ENCODE data around the gene APBA2.

APBA2 gene

DNA sequence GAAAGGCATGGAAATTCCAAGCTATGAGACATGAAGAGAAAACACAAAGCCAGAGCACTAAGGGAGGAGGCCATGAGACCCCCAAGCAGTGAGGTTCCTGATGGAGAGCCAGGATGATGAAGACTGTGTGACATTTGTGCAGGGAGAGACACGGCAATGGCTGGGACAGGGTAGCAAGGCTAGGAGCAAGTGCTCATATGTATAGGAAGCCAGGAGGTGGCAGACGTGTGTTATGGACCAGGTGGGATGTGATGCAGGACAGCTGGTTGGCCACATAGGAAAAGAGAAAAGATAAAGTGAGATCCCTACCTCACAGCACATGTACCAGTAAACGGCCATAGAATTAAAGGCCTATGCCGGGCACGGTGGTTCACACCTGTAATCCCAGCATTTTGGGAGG lies 112.7 kb downstream of the APBA2 start:
- no peak overlapping the region for H3K4me3 ChIP-seq (ENCODE audit: low read depth, low read length)
- DNase-seq (ENCODE audit: low read depth), result no peak
- TF ChIP-seq, protein P1, sequence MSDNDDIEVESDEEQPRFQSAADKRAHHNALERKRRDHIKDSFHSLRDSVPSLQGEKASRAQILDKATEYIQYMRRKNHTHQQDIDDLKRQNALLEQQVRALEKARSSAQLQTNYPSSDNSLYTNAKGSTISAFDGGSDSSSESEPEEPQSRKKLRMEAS (IDR thresholded peaks at IDR 0.05; ENCODE audit: low read depth, low read length), result no peak
- no peak for TF ChIP-seq POLR2A (IDR thresholded peaks at IDR 0.05; ENCODE audit: extremely low read depth, insufficient read length)
- TF ChIP-seq, protein P2, sequence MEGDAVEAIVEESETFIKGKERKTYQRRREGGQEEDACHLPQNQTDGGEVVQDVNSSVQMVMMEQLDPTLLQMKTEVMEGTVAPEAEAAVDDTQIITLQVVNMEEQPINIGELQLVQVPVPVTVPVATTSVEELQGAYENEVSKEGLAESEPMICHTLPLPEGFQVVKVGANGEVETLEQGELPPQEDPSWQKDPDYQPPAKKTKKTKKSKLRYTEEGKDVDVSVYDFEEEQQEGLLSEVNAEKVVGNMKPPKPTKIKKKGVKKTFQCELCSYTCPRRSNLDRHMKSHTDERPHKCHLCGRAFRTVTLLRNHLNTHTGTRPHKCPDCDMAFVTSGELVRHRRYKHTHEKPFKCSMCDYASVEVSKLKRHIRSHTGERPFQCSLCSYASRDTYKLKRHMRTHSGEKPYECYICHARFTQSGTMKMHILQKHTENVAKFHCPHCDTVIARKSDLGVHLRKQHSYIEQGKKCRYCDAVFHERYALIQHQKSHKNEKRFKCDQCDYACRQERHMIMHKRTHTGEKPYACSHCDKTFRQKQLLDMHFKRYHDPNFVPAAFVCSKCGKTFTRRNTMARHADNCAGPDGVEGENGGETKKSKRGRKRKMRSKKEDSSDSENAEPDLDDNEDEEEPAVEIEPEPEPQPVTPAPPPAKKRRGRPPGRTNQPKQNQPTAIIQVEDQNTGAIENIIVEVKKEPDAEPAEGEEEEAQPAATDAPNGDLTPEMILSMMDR (IDR thresholded peaks at IDR 0.05; ENCODE audit: low read depth, low read length), result no peak
- no peak for TF ChIP-seq MYC (IDR thresholded peaks at IDR 0.05; ENCODE audit: low read depth, low read length)

DNA sequence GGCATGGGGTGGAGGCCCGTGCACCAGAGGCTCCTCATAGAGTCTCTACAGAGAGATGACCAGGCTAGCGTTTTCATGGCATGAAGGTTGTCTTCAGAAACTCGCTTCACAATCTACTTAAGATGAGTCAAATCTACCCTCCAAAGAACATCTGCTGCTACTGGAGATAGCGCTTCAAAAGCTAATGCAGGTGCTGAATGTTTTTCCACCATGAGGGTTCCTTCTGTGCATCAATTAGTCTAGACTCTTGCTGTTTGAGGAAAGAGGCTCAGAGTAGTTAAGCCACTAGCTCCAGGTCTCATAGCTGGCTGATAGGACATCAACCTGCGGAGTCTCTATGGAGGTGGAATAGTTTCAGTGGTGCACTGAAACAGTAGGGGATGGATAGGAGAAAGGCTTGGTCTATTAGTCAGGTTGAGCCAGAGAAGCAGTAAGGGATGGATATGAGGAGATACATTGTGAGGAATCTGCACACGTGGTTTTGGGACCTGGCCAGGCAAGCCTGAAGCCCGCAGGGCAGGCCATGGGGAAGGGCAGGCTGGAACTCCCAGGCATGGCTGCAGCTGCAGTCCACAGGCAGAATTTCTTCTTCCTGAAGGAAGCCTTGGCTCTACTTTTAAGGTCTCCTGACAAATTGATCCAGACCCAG lies 117.5 kb downstream of the APBA2 start:
- TF ChIP-seq, protein P1 (IDR thresholded peaks at IDR 0.05; ENCODE audit: low read depth, low read length), result no peak
- TF ChIP-seq, protein P2 (IDR thresholded peaks at IDR 0.05; ENCODE audit: low read depth, low read length), result no peak
- no peak for TF ChIP-seq POLR2A (IDR thresholded peaks at IDR 0.05; ENCODE audit: extremely low read depth, insufficient read length)
- no peak for TF ChIP-seq MYC (IDR thresholded peaks at IDR 0.05; ENCODE audit: low read depth, low read length)
- H3K4me3 ChIP-seq (ENCODE audit: low read depth, low read length), result no peak overlapping the region
- DNase-seq (ENCODE audit: low read depth), result no peak

DNA sequence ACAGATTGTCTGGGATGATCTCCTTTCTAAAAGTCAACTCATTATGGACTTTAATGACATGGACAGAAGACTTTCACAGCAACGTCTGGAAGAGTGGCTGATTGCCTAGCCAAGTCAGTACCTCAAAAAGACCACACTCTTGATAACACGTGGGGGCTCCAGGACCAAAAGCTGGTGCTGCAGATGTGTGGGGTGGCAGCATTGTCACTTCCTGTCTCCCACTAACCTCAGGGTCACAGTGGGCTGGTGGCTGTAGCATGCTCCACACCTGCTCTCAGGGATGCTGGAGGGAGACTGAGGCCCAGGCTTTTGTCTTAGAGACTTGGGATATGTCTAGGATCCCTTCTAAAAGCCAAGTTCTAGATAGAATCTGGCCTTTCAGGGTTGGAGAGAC lies 118.1 kb downstream of the APBA2 start:
- TF ChIP-seq, protein P2 (IDR thresholded peaks at IDR 0.05; ENCODE audit: low read depth, low read length), result no peak
- no peak for TF ChIP-seq POLR2A (IDR thresholded peaks at IDR 0.05; ENCODE audit: extremely low read depth, insufficient read length)
- TF ChIP-seq MYC (IDR thresholded peaks at IDR 0.05; ENCODE audit: low read depth, low read length), result no peak
- TF ChIP-seq, protein P1 (IDR thresholded peaks at IDR 0.05; ENCODE audit: low read depth, low read length), result 0 out of 2 replicates have a peak, but pooled peaks have one; percentile 18
- no peak for DNase-seq (ENCODE audit: low read depth)
- no peak overlapping the region for H3K4me3 ChIP-seq (ENCODE audit: low read depth, low read length)

DNA sequence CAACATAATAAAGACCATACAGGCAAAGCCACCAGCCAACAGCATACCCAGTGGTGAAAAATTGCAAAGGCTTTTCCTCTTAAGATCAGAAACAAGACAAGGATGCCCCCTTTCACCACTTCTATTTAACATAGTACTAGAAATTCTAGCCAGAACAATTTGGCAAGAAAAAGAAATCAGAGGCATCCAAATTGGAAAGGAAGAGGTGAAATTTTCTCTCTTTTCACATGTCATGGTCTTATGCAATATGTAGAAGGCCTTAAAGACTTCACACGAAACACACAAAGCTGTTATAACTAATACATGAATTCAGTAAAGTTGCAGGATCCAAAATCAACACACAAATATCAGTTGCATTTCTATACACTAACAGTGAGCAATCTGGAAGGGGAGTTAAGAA lies 120.2 kb downstream of the APBA2 start:
- no peak for DNase-seq (ENCODE audit: low read depth)
- TF ChIP-seq MYC (IDR thresholded peaks at IDR 0.05; ENCODE audit: low read depth, low read length) (no peak), POLR2A (IDR thresholded peaks at IDR 0.05; ENCODE audit: extremely low read depth, insufficient read length) (no peak)
- TF ChIP-seq, protein P2 (IDR thresholded peaks at IDR 0.05; ENCODE audit: low read depth, low read length), result no peak
- TF ChIP-seq, protein P1 (IDR thresholded peaks at IDR 0.05; ENCODE audit: low read depth, low read length), result no peak
- no peak overlapping the region for H3K4me3 ChIP-seq (ENCODE audit: low read depth, low read length)

DNA sequence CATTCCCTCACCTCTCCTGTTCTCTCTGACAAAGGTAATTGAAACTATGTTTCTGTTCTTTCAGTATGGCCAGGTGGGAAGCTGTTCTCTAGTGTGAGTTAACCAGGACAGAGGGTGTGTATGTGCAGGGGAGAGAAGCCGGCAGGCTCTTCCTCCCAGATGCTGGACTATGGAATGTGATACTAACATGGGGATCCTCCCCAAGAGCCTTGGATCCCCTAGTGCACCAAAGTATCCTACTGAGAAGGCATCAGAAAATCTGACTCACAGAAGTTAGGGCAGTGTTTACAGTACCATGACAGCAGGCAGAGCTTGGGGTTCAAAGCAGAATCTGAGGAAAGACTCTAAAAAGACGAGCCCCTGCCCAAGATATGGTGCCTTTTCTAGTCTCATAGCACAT lies 123.1 kb downstream of the APBA2 start:
- no peak for DNase-seq (ENCODE audit: low read depth)
- H3K4me3 ChIP-seq (ENCODE audit: low read depth, low read length), result no peak overlapping the region
- TF ChIP-seq, protein P1 (IDR thresholded peaks at IDR 0.05; ENCODE audit: low read depth, low read length), result no peak
- TF ChIP-seq MYC (IDR thresholded peaks at IDR 0.05; ENCODE audit: low read depth, low read length) (no peak), POLR2A (IDR thresholded peaks at IDR 0.05; ENCODE audit: extremely low read depth, insufficient read length) (no peak)
- TF ChIP-seq, protein P2 (IDR thresholded peaks at IDR 0.05; ENCODE audit: low read depth, low read length), result no peak

All from NB4 (cell line).